Measurements from ENCODE around the gene FAM53C.
"Not testable (repeated sequence)": the region's sequence is repeated elsewhere in the genome, so short reads cannot be mapped to it uniquely, and the experiment has no call there.

Gene FAM53C

GRCh38 chr5:138337685-138338410 lies at the start of gene FAM53C:
TSS of gene FAM53C (plus strand) at chr5:138338266. CDS start at chr5:138341336, 3,070 bp downstream.
- TF ChIP-seq Cebpa-rat (IDR thresholded peaks at IDR 0.05), result no peak
- peak within 1 kb of the TSS; percentile 81 for H3K4me3 ChIP-seq
- peak within 1 kb of the TSS; percentile 99 for H3K27ac ChIP-seq

GRCh38 chr5:138289296-138289695 lies 48.8 kb upstream of the FAM53C start:
- H3K9ac ChIP-seq, result no peak overlapping the region
- no peaks in the 10 kb centered on the region for H3K27me3 ChIP-seq
- no peak for TF ChIP-seq Cebpa-rat (IDR thresholded peaks at IDR 0.05)
- H3K27ac ChIP-seq, result no peak overlapping the region
- no peaks in the 10 kb centered on the region for H4K20me1 ChIP-seq
- no peaks in the 10 kb centered on the region for H3K9me3 ChIP-seq
- no peak overlapping the region for H3K4me3 ChIP-seq
- peaks cover 71% of the 10 kb centered on the region for H3K36me3 ChIP-seq
- H3K4me2 ChIP-seq, result no peak overlapping the region
- H3K4me1 ChIP-seq, result no peaks in the 10 kb centered on the region

More at GRCh38 chr5:138337685-138338410, at the start of gene FAM53C:
- peak within 1 kb of the TSS; percentile 99 for H3K9ac ChIP-seq
- H3K9me3 ChIP-seq, result no peaks in the 10 kb centered on the region
- peaks cover 36% of the 10 kb centered on the region for H3K4me1 ChIP-seq
- no peaks in the 10 kb centered on the region for H3K27me3 ChIP-seq
- peak within 1 kb of the TSS; percentile 90 for H3K4me2 ChIP-seq
- H4K20me1 ChIP-seq, result peaks cover 39% of the 10 kb centered on the region
- H3K36me3 ChIP-seq, result peaks cover 24% of the 10 kb centered on the region

- Histone ChIP-seq H3K4me3 (no peak overlapping the region), H3K27me3 (no peaks in the 10 kb centered on the region), H3K9me3 (no peaks in the 10 kb centered on the region), H3K9ac (no peak overlapping the region), H3K4me1 (no peaks in the 10 kb centered on the region), H3K4me2 (no peak overlapping the region), H3K27ac (no peak overlapping the region), H4K20me1 (no peaks in the 10 kb centered on the region), H3K36me3 (peaks cover 37% of the 10 kb centered on the region)
- TF ChIP-seq Cebpa-rat (IDR thresholded peaks at IDR 0.05), result no peak
Measured at GRCh38 chr5:138303372-138303771, 34.7 kb upstream of the FAM53C start.

- H3K9ac ChIP-seq, result no peak overlapping the region
- no peaks in the 10 kb centered on the region for H3K27me3 ChIP-seq
- no peaks in the 10 kb centered on the region for H3K4me1 ChIP-seq
- H3K27ac ChIP-seq, result no peak overlapping the region
- no peak for TF ChIP-seq Cebpa-rat (IDR thresholded peaks at IDR 0.05)
- H4K20me1 ChIP-seq, result no peaks in the 10 kb centered on the region
- H3K4me3 ChIP-seq, result no peak overlapping the region
- no peak overlapping the region for H3K4me2 ChIP-seq
- no peaks in the 10 kb centered on the region for H3K9me3 ChIP-seq
- peaks cover 51% of the 10 kb centered on the region for H3K36me3 ChIP-seq
Measured at GRCh38 chr5:138305797-138306196, 32.3 kb upstream of the FAM53C start.

- no peaks in the 10 kb centered on the region for H3K9me3 ChIP-seq
- H3K27me3 ChIP-seq, result no peaks in the 10 kb centered on the region
- TF ChIP-seq Cebpa-rat (IDR thresholded peaks at IDR 0.05), result no peak
- no peaks in the 10 kb centered on the region for H4K20me1 ChIP-seq
- H3K4me1 ChIP-seq, result no peaks in the 10 kb centered on the region
- peaks cover 80% of the 10 kb centered on the region for H3K36me3 ChIP-seq
- no peak overlapping the region for H3K4me2 ChIP-seq
- no peak overlapping the region for H3K4me3 ChIP-seq
- H3K9ac ChIP-seq, result no peak overlapping the region
- H3K27ac ChIP-seq, result no peak overlapping the region
Measured at GRCh38 chr5:138315751-138316278, 22.3 kb upstream of the FAM53C start.

- TF ChIP-seq Cebpa-rat (IDR thresholded peaks at IDR 0.05), result no peak
- Histone ChIP-seq H3K27me3 (no peaks in the 10 kb centered on the region), H3K4me2 (no peak overlapping the region), H3K36me3 (peaks cover 77% of the 10 kb centered on the region), H3K4me1 (no peaks in the 10 kb centered on the region), H3K9me3 (no peaks in the 10 kb centered on the region), H3K9ac (no peak overlapping the region), H4K20me1 (no peaks in the 10 kb centered on the region), H3K27ac (no peak overlapping the region), H3K4me3 (no peak overlapping the region)
Measured at GRCh38 chr5:138316355-138316754, 21.7 kb upstream of the FAM53C start.

- H3K27me3 ChIP-seq, H3K27ac ChIP-seq, H3K9ac ChIP-seq, H4K20me1 ChIP-seq, H3K9me3 ChIP-seq, H3K4me2 ChIP-seq, H3K4me1 ChIP-seq, H3K4me3 ChIP-seq: not testable (repeated sequence)
- peaks cover 72% of the 10 kb centered on the region for H3K36me3 ChIP-seq
Measured at GRCh38 chr5:138318211-138318610, 19.9 kb upstream of the FAM53C start.

GRCh38 chr5:138330813-138331448 lies 7.1 kb upstream of the FAM53C start:
- TF ChIP-seq Cebpa-rat (IDR thresholded peaks at IDR 0.05), result no peak
- H3K27ac ChIP-seq, result peak overlapping the region; percentile 56
- peak overlapping the region; percentile 73 for H3K4me3 ChIP-seq
- H3K9ac ChIP-seq, result peak overlapping the region; percentile 76
- peaks cover 24% of the 10 kb centered on the region for H3K36me3 ChIP-seq
- peaks cover 27% of the 10 kb centered on the region for H3K4me1 ChIP-seq
- no peaks in the 10 kb centered on the region for H3K9me3 ChIP-seq
- peak overlapping the region; percentile 91 for H3K4me2 ChIP-seq
- no peaks in the 10 kb centered on the region for H4K20me1 ChIP-seq
- no peaks in the 10 kb centered on the region for H3K27me3 ChIP-seq

GRCh38 chr5:138331449-138332368 lies 6.4 kb upstream of the FAM53C start, which contains the start of gene CDC25C:
TSS of gene CDC25C (minus strand) at chr5:138331804. CDS start at chr5:138331180, 624 bp downstream.
- Histone ChIP-seq H3K27ac (peak within 1 kb of the TSS; percentile 56), H3K4me3 (peak within 1 kb of the TSS; percentile 73), H3K4me2 (peak within 1 kb of the TSS; percentile 91), H3K36me3 (peaks cover 16% of the 10 kb centered on the region), H4K20me1 (no peaks in the 10 kb centered on the region), H3K9me3 (no peaks in the 10 kb centered on the region), H3K4me1 (peaks cover 32% of the 10 kb centered on the region), H3K9ac (peak within 1 kb of the TSS; percentile 76), H3K27me3 (no peaks in the 10 kb centered on the region)
- no peak for TF ChIP-seq Cebpa-rat (IDR thresholded peaks at IDR 0.05)
